ENCODE results near the gene ZCCHC13.
"Not testable (repeated sequence)": the region's sequence is repeated elsewhere in the genome, so short reads cannot be mapped to it uniquely, and the experiment has no call there.

Gene ZCCHC13

GRCh38 chrX:74325130-74326059, 21.4 kb downstream of the ZCCHC13 start:
- DNase-seq = no peak

GRCh38 chrX:74338852-74339251, 34.9 kb downstream of the ZCCHC13 start:
- DNase-seq = no peak

GRCh38 chrX:74340051-74340450, 36.1 kb downstream of the ZCCHC13 start:
- no peak for DNase-seq

- DNase-seq = not testable (repeated sequence)
These were observed 38.2 kb downstream of the ZCCHC13 start for GRCh38 chrX:74342211-74342610.

- DNase-seq = peak; percentile 49
These were observed 39.6 kb downstream of the ZCCHC13 start for GRCh38 chrX:74343343-74344279.

GRCh38 chrX:74344280-74344622, 40.3 kb downstream of the ZCCHC13 start:
- DNase-seq = no peak

GRCh38 chrX:74346088-74346487, 42.1 kb downstream of the ZCCHC13 start:
- no peak for DNase-seq

GRCh38 chrX:74349387-74349786, 45.4 kb downstream of the ZCCHC13 start:
- no peak for DNase-seq

GRCh38 chrX:74351760-74352159, 47.8 kb downstream of the ZCCHC13 start:
- no peak for DNase-seq

- DNase-seq = no peak
These were observed 50.0 kb downstream of the ZCCHC13 start for GRCh38 chrX:74353984-74354383.

Measured in NCI-H510A treated with DMSO at 0.1 percent for 48 hours (cell line).